Measurements from ENCODE around the gene DTNBP1. TPM values are rescaled to one million over a fixed set of nuclear protein-coding genes. Genes with fewer than 3 reads are reported as not detected.

The DTNBP1 gene
- total RNA-seq, 6 experiments from 2014 or later, result 3.4 to 8.6 (median 5.7) TPM

GRCh38 chr6:15509335-15509933 lies 153.4 kb downstream of the DTNBP1 start:
- Histone ChIP-seq H3K36me3 (peaks cover 0 to 20% (median 3%) of the 10 kb centered on the region in 4 donors), H3K4me1 (peaks cover 0 to 31% (median 11%) of the 10 kb centered on the region in 4 donors), H3K27ac (no peak overlapping the region), H3K27me3 (no peaks in the 10 kb centered on the region), H3K4me3 (no peak overlapping the region), H3K9me3 (no peaks in the 10 kb centered on the region)
- DNase-seq (no peak), ATAC-seq (peak in 1 of 4 donors; percentile 9)
- intact Hi-C loops (cut with DNase I), result no loop called here
- TF ChIP-seq CTCF (IDR thresholded peaks at IDR 0.05), result no peak
- WGBS (ENCODE audit: insufficient coverage, low coverage, low lambda C conversion rate, missing lambda C conversion rate), result 58% methylated on average over 4 of the region's 13 CpGs

GRCh38 chr6:15508931-15509330 lies 153.9 kb downstream of the DTNBP1 start:
- TF ChIP-seq POLR2A (IDR thresholded peaks at IDR 0.05), result no peak
- TF ChIP-seq CTCF (IDR thresholded peaks at IDR 0.05), result no peak
- intact Hi-C loops (cut with DNase I), result no loop called here
- ATAC-seq, result no peak
- Histone ChIP-seq H3K36me3 (peaks cover 0 to 20% (median 3%) of the 10 kb centered on the region in 4 donors), H3K4me1 (peaks cover 0 to 36% (median 11%) of the 10 kb centered on the region in 4 donors), H3K9me3 (no peaks in the 10 kb centered on the region), H3K27me3 (no peaks in the 10 kb centered on the region), H3K4me3 (no peak overlapping the region), H3K27ac (no peak overlapping the region)
- no peak for DNase-seq
- 92% methylated on average over 11 of the region's 15 CpGs for WGBS (ENCODE audit: insufficient coverage, low coverage, low lambda C conversion rate, missing lambda C conversion rate)

- Histone ChIP-seq H3K27ac (no peak overlapping the region), H3K9me3 (no peaks in the 10 kb centered on the region), H3K4me3 (no peak overlapping the region), H3K4me1 (peaks cover 0 to 36% (median 11%) of the 10 kb centered on the region in 4 donors), H3K36me3 (peaks cover 0 to 17% (median 3%) of the 10 kb centered on the region in 4 donors), H3K27me3 (no peaks in the 10 kb centered on the region)
- DNase-seq, result no peak
- TF ChIP-seq POLR2A (IDR thresholded peaks at IDR 0.05), result no peak
- no peak for TF ChIP-seq CTCF (IDR thresholded peaks at IDR 0.05)
- ATAC-seq, result no peak
- intact Hi-C loops (cut with DNase I), result no loop called here
- WGBS (ENCODE audit: insufficient coverage, low coverage, low lambda C conversion rate, missing lambda C conversion rate), result 75% methylated on average over 5 of the region's 6 CpGs
These were observed 154.4 kb downstream of the DTNBP1 start for GRCh38 chr6:15508441-15508871.

- intact Hi-C loops (cut with DNase I), result no loop called here
- Histone ChIP-seq H3K27me3 (no peaks in the 10 kb centered on the region), H3K4me3 (no peak overlapping the region), H3K36me3 (peaks cover 0 to 10% (median 3%) of the 10 kb centered on the region in 4 donors), H3K4me1 (peaks cover 0 to 36% (median 11%) of the 10 kb centered on the region in 4 donors), H3K27ac (no peak overlapping the region), H3K9me3 (no peaks in the 10 kb centered on the region)
- TF ChIP-seq CTCF (IDR thresholded peaks at IDR 0.05) (no peak), POLR2A (IDR thresholded peaks at IDR 0.05) (no peak)
- ATAC-seq, result no peak
- 92% methylated on average over 12 of the region's 14 CpGs for WGBS (ENCODE audit: insufficient coverage, low coverage, low lambda C conversion rate, missing lambda C conversion rate)
- no peak for DNase-seq
These were observed 155.1 kb downstream of the DTNBP1 start for GRCh38 chr6:15507746-15508145.
